C4-2B (cell line): ENCODE results near the gene KRTAP10-3.

Source experiments
- CTCF ChIP-seq: fragments of 450-650 bp; conservative IDR thresholded peaks from 2 replicates; pipeline ENCODE4 v1.5.1; 2017; ENCODE audit warnings: mild to moderate bottlenecking
- ZFX ChIP-seq: fragments of 450-650 bp; IDR thresholded peaks from 2 replicates; pipeline ENCODE4 v1.6.1; 2017

DNA sequence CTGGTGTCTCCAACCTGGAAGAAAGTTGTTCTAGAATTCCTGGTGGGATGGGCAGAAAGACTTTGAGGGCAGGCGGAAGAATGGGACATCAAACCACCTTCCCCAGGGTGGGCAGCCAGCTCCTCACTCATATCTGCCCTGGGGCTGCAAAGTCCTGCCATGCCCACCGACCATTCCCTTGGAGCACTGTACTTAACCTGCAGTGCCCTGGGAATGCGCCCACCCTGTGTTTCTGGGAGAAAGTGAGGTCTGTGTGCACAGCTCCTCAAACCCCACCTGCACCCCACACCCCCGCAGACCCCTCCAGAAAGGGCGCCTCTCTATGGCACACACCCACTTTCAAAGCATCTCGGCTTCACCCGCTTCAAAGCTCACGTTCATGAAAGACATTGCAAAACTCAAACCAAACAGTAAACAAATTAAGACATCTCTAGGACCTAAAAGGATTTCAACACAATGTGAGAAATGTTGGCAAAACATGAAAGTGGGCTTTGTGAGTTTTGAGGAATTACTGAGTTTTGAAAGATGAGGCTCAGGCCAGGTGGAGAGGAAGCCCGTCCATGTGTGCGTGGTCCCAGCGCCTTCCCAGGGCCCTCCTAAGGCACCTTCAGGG lies 43.7 kb downstream of the KRTAP10-3 start:
- TF ChIP-seq CTCF (no peak), ZFX (no peak)
